GM23248 (cell line): Measurements from ENCODE around the gene PLCL2. TPM values are rescaled to one million over a fixed set of nuclear protein-coding genes. Genes with fewer than 3 reads are reported as not detected.

Experiments used
- DNase-seq: peaks from one replicate; pipeline ENCODE4 v3.0.0-alpha.2; 2015
- H2AFZ ChIP-seq: fragments of 200-600 bp; sonication (generic); 2 replicates; pipeline ENCODE4 v1.6.1; 2016; ENCODE audit warnings: antibody characterized with exemption
- H3F3A ChIP-seq: fragments of 200-600 bp; sonication (generic); 2 replicates; pipeline ENCODE4 v1.6.1; 2016; ENCODE audit warnings: mild to moderate bottlenecking, antibody characterized with exemption, mixed run types; ENCODE audit not compliant: insufficient read depth
- H3K27ac ChIP-seq: fragments of 200-600 bp; sonication (generic); 2 replicates; pipeline ENCODE4 v1.5.1; 2016; ENCODE audit warnings: mild to moderate bottlenecking
- H3K27me3 ChIP-seq: fragments of 200-600 bp; sonication (generic); replicated peaks from 2 replicates; pipeline ENCODE4 v1.6.1; 2016; ENCODE audit warnings: mild to moderate bottlenecking; ENCODE audit not compliant: insufficient read depth
- H3K36me3 ChIP-seq: fragments of 200-600 bp; sonication (generic); 2 replicates; pipeline ENCODE4 v1.6.1; 2016; ENCODE audit warnings: low read depth, mild to moderate bottlenecking
- H3K4me1 ChIP-seq: fragments of 200-600 bp; sonication (generic); 2 replicates; pipeline ENCODE4 v1.6.1; 2016; ENCODE audit warnings: mild to moderate bottlenecking; ENCODE audit not compliant: insufficient read depth
- H3K4me2 ChIP-seq: fragments of 200-600 bp; sonication (generic); one replicate; pipeline ENCODE4 v1.6.1; 2016; ENCODE audit warnings: mild to moderate bottlenecking; ENCODE audit not compliant: unreplicated experiment
- H3K4me3 ChIP-seq: fragments of 200-600 bp; sonication (generic); 2 replicates; pipeline ENCODE4 v1.5.1; 2016; ENCODE audit warnings: mild to moderate bottlenecking
- H3K79me2 ChIP-seq: fragments of 200-600 bp; sonication (generic); 2 replicates; pipeline ENCODE4 v1.6.1; 2016; ENCODE audit warnings: mild to moderate bottlenecking; ENCODE audit not compliant: insufficient read depth
- H3K9ac ChIP-seq: fragments of 200-600 bp; sonication (generic); 2 replicates; pipeline ENCODE4 v1.6.1; 2016; ENCODE audit warnings: mild to moderate bottlenecking
- H3K9me2 ChIP-seq: fragments of 200-600 bp; sonication (generic); 2 replicates; pipeline ENCODE4 v1.6.1; 2016; ENCODE audit warnings: mixed run types, mild to moderate bottlenecking, moderate library complexity; ENCODE audit not compliant: insufficient read depth
- H3K9me3 ChIP-seq: fragments of 200-600 bp; sonication (generic); one replicate; pipeline ENCODE4 v1.6.1; 2017; ENCODE audit warnings: low read depth
- H4K20me1 ChIP-seq: fragments of 200-600 bp; sonication (generic); 2 replicates; pipeline ENCODE4 v1.6.0; 2016; ENCODE audit not compliant: insufficient read depth
- EZH2 ChIP-seq: fragments of 200-600 bp; sonication (generic); IDR thresholded peaks from 2 replicates; pipeline ENCODE4 v1.6.1; 2018; ENCODE audit warnings: antibody characterized with exemption, mild to moderate bottlenecking; ENCODE audit not compliant: insufficient read depth, poor library complexity, severe bottlenecking
- EZH2phosphoT487 ChIP-seq: fragments of 200-600 bp; sonication (generic); IDR thresholded peaks from 2 replicates; pipeline ENCODE4 v1.6.1; 2018; ENCODE audit warnings: antibody characterized with exemption, moderate library complexity, mild to moderate bottlenecking, low read depth; ENCODE audit not compliant: insufficient read depth
- WGBS, 2 experiments: methylation state at CpG; one replicate each; pipeline ENCODE4 v1.1.6; 2015 to 2017; ENCODE audit warnings: low lambda C conversion rate in 2 of 2, low coverage in 1 of 2; ENCODE audit errors: missing lambda C conversion rate in 2 of 2; 5-methylcytosine and 5-hydroxymethylcytosine counted together
- in situ Hi-C: fragments of 300-500 bp; cut with MboI; formaldehyde crosslinking; loops from 2 replicates; pipeline ENCODE4 v1.15.0; 2020
- polyA plus RNA-seq: library from polyadenylated mRNA; unstranded; fragments of >200 nt; fragmentation: Nextera tagmentation; extraction: Ambion mirVana; gene quantifications from 2 replicates; pipeline ENCODE4 v1.2.1, GENCODE V29; 2016
- total RNA-seq: library from RNA; depleted of rRNA; stranded (reverse); fragments of >200 nt; shearing (Covaris generic); gene quantifications from 2 replicates; pipeline ENCODE4 v1.2.3, GENCODE V29; 2014

PLCL2 gene
- total and polyA plus RNA-seq, 2 experiments from 2014 or later = 1.4 to 5.1 TPM

DNA sequence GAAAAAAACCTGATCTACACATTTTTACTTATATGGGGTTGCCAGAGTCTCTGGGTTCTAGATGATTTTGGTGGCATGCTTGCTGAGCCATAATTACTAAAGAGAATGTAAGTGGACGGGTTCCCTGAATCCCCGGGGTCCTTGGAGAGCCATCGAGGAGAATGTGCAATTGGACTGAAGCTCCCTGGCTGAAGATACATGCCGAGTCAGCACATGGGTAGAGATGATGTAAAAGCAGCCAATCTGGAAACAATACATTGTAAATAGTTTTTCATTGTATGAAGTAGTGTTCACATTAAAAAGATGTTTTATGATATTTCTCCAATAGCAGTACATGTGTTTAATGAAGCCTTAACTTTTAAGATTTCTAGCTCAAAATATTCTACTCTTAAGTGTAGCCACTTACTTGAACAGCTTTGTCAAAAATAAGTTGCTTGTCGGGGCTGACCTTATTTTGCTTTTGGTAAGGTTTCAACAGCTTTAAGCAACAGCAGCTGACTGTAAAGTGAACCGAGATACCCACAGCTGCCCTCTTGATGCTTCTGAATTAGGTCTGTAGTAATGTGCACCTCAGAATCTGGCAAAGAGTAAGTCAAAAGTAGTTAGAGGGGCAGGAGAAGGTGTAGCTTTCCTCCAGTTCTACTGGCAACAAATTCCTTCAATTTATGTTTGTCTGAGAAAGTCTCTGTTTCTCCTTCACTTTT, 205.7 kb downstream of the PLCL2 start:
- Histone ChIP-seq H3K9me2 (no peaks in the 10 kb centered on the region), H3K36me3 (no peaks in the 10 kb centered on the region), H4K20me1 (no peaks in the 10 kb centered on the region), H3K4me1 (0 out of 2 replicates have a peak, but pooled peaks cover 4% of the 10 kb centered on the region), H3K27ac (no peak overlapping the region), H3K79me2 (no peaks in the 10 kb centered on the region), H3F3A (no peaks in the 10 kb centered on the region), H3K27me3 (no peaks in the 10 kb centered on the region), H3K4me2 (no peak overlapping the region), H2AFZ (no peak overlapping the region), H3K9me3 (no peaks in the 10 kb centered on the region), H3K9ac (no peak overlapping the region), H3K4me3 (no peak overlapping the region)
- WGBS, 2 experiments = 21 to 23% methylated on average over 6 of the region's 6 CpGs
- DNase-seq = no peak
- in situ Hi-C loops = no loop called here
- TF ChIP-seq EZH2 = no peak

DNA sequence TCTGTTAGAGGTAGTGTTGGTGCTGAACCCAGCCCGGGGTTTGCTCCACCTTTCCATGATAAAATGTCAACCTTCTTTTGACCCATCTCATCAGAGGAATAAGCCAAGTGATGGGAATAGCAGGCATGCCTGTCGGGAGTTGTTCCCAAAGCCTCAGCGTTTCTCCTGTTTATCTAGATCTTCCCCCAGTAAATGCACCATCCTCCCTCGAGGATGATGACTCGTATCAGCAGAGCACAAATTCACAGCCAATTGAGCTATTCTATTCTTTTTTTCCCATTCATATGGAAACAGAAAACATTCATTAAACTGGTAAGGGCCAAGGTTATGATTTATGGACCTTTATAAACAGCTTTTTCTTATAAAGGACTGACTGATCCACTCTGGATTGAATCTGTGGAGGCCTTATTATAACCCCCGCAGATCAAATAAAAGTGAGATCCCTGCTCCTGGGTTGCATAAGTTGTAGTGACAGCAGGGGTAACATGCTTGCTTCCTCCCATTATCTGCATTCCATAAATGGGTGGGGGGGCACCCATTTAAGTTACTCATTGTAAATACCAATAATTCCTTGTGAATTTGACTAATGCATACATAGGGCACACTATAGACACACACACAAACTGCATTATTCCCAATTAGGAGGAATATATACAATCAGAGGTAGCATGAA, 207.3 kb downstream of the PLCL2 start:
- Histone ChIP-seq H3K4me2 (no peak overlapping the region), H3K9ac (no peak overlapping the region), H3K9me3 (no peaks in the 10 kb centered on the region), H3K27ac (no peak overlapping the region), H2AFZ (no peak overlapping the region), H3K4me1 (0 out of 2 replicates have a peak, but pooled peaks cover 4% of the 10 kb centered on the region), H3K79me2 (no peaks in the 10 kb centered on the region), H3K9me2 (no peaks in the 10 kb centered on the region), H3K36me3 (no peaks in the 10 kb centered on the region), H3F3A (no peaks in the 10 kb centered on the region), H3K27me3 (no peaks in the 10 kb centered on the region), H3K4me3 (no peak overlapping the region), H4K20me1 (no peaks in the 10 kb centered on the region)
- in situ Hi-C loops = no loop called here
- no peak for TF ChIP-seq EZH2
- WGBS, 2 experiments = 68 to 69% methylated on average over 6 of the region's 6 CpGs
- peak; percentile 29 for DNase-seq

DNA sequence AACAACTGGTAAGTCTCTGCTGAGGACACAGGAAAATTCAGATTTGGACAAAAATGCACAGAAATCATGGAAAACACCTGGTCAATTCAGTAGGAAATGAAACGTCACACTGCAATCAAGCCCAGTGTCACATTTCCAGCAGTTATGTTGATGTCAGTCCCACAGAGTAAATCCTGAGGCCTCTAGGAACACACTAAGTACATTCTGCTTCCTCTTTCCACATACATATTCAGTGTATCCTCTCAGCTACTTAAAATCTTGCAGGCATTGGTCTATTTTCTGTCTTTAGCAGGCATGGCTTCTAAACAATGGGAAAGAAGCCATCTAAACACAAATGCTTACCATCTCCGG, 207.8 kb downstream of the PLCL2 start:
- Histone ChIP-seq H3K9me2 (no peaks in the 10 kb centered on the region), H3K9ac (no peak overlapping the region), H3K27ac (no peak overlapping the region), H2AFZ (no peak overlapping the region), H3K4me2 (no peak overlapping the region), H3K4me3 (no peak overlapping the region), H3K79me2 (no peaks in the 10 kb centered on the region), H3K9me3 (no peaks in the 10 kb centered on the region), H3F3A (no peaks in the 10 kb centered on the region), H4K20me1 (no peaks in the 10 kb centered on the region), H3K36me3 (no peaks in the 10 kb centered on the region), H3K27me3 (no peaks in the 10 kb centered on the region), H3K4me1 (0 out of 2 replicates have a peak, but pooled peaks cover 4% of the 10 kb centered on the region)
- no peak for DNase-seq
- TF ChIP-seq EZH2 (no peak), EZH2phosphoT487 (no peak)
- in situ Hi-C loops = no loop called here
- 85 to 89% methylated on average over 2 of the region's 2 CpGs for WGBS, 2 experiments

DNA sequence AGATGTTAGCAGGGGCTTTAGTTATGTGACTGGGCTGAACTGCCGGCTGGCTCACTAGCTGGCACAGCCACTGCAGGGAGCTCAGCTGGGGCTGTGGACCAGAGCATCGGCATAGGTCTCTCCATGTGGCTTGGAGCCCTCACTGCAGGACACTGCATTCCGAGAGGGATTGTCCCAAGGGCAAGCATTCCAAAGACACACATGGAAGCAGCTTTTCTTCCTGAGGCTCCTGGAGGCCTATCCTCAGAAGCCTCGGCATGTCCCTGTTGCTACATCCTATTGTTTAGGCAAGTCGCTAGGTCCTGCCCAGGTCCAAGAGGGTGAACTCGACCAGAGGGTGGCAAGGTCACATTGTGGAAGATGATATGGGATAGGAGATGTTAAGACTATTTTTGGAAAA, 209.8 kb downstream of the PLCL2 start:
- Histone ChIP-seq H3K4me3 (no peak overlapping the region), H3K4me2 (no peak overlapping the region), H3K79me2 (no peaks in the 10 kb centered on the region), H3K9me3 (no peaks in the 10 kb centered on the region), H3K9me2 (no peaks in the 10 kb centered on the region), H3K9ac (no peak overlapping the region), H3K27ac (no peak overlapping the region), H3K27me3 (no peaks in the 10 kb centered on the region), H3K4me1 (0 out of 2 replicates have a peak, but pooled peaks cover 4% of the 10 kb centered on the region), H4K20me1 (no peaks in the 10 kb centered on the region), H3F3A (no peaks in the 10 kb centered on the region), H2AFZ (no peak overlapping the region), H3K36me3 (no peaks in the 10 kb centered on the region)
- in situ Hi-C loops = no loop called here
- 77 to 81% methylated on average over 6 of the region's 6 CpGs for WGBS, 2 experiments
- TF ChIP-seq EZH2 = no peak
- TF ChIP-seq EZH2phosphoT487 = no peak
- DNase-seq = no peak
